ENCODE results near the gene APIP.
"Not testable (repeated sequence)": the region's sequence is repeated elsewhere in the genome, so short reads cannot be mapped to it uniquely, and the experiment has no call there.

The APIP gene

GRCh38 chr11:34904421-34904955 is 11.7 kb downstream of the APIP start:
- H3K4me3 ChIP-seq (replicated peaks in 1 of 2; ENCODE audit: low read depth in 2 of 2, low read length in 2 of 2), result no peak overlapping the region
- TF ChIP-seq CTCF (IDR thresholded peaks at IDR 0.05; ENCODE audit: low read depth, low read length), result no peak
- peak; percentile 13 to 28 for DNase-seq (ENCODE audit: low read depth in 2 of 2)

GRCh38 chr11:34899633-34900016 is 16.6 kb downstream of the APIP start:
- peak in 1 of 2 donors; percentile 3 for DNase-seq (ENCODE audit: low read depth in 2 of 2)
- TF ChIP-seq CTCF (IDR thresholded peaks at IDR 0.05; ENCODE audit: low read depth, low read length), result no peak
- H3K4me3 ChIP-seq (replicated peaks in 1 of 2; ENCODE audit: low read depth in 2 of 2, low read length in 2 of 2), result no peak overlapping the region

DNA sequence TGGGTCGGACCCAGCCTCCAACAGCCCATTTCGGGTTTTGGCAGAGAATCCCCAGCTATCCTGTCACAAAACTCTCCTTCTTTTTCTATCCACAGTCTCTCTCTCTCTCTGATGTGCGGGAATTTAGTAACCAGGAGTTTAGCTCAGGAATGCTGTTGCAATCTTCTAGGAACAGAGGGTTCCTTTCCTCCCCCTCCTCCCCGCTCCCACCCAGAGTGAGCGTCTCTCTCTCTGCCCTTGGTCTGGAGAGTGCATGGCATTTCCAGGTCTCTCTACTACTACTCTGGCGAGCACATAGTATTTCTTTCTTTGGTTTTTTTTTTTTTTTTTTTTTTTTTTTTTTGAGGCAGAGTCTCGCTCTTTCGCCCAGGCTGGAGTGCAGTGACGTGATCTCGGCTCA is 17.7 kb downstream of the APIP start:
- DNase-seq (ENCODE audit: low read depth in 2 of 2), result no peak
- TF ChIP-seq CTCF (IDR thresholded peaks at IDR 0.05; ENCODE audit: low read depth, low read length), result no peak
- no peak overlapping the region for H3K4me3 ChIP-seq (replicated peaks in 1 of 2; ENCODE audit: low read depth in 2 of 2, low read length in 2 of 2)

DNA sequence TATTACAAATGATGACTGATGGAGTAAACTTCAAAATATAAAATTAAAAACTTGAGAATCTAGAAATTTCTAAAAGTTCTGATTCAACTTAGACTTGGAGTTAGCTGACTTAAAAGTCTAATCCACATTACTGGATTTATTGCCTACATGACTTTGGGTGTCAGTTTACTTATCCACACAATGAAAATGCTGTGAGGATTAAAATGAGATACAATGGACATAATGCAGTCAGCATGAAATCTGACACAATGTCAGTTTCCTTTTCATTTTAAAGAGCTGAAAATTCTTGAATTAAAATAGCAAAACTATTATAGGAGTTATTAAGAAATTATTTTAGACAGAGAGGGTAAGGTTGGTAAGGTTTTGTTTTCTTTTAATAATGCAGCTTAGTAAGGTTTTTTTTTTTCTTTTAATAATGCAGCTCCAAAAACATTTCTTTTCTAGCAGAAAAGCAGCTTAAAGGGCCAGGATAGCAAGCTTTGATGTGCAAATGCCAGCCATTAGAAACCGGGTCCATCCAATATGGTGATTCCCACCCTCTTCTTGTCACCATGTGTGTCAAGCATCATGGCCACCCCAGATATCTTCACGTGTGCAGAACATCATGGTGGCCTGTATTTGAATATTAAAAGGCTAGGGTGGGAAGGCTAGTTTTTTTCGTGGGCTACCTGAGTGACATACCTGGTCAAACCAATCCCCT is 18.9 kb downstream of the APIP start:
- no peak for TF ChIP-seq CTCF (IDR thresholded peaks at IDR 0.05; ENCODE audit: low read depth, low read length)
- DNase-seq (ENCODE audit: low read depth in 2 of 2), result no peak
- no peak overlapping the region for H3K4me3 ChIP-seq (replicated peaks in 1 of 2; ENCODE audit: low read depth in 2 of 2, low read length in 2 of 2)

- not testable (repeated sequence) for DNase-seq (ENCODE audit: low read depth in 2 of 2); H3K4me3 ChIP-seq (replicated peaks in 1 of 2; ENCODE audit: low read depth in 2 of 2, low read length in 2 of 2)
Observed at GRCh38 chr11:34896191-34896590, 20.0 kb downstream of the APIP start.

GRCh38 chr11:34893416-34893815 is 22.8 kb downstream of the APIP start:
- no peak for TF ChIP-seq CTCF (IDR thresholded peaks at IDR 0.05; ENCODE audit: low read depth, low read length)
- H3K4me3 ChIP-seq (replicated peaks in 1 of 2; ENCODE audit: low read depth in 2 of 2, low read length in 2 of 2), result no peak overlapping the region
- no peak for DNase-seq (ENCODE audit: low read depth in 2 of 2)

DNA sequence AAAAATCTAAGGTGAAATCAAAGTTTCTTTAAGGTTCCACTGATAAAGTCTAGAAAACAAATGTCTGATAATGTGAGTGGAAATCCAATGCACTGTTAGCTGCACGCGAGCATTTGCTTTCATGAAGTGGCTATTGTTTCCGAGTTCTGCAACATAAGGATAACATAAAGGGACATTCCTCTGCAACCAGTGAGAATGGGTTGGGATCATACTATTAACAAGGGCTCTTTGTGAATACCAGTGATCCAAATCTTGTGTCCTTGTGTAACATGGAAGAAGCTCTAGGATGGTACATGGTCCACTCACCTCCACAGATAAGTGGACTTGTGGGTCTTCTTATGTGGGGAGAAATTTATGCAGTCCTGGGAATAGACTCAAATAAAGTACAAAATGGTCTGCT is 24.6 kb downstream of the APIP start:
- DNase-seq (ENCODE audit: low read depth in 2 of 2), result no peak
- no peak overlapping the region for H3K4me3 ChIP-seq (replicated peaks in 1 of 2; ENCODE audit: low read depth in 2 of 2, low read length in 2 of 2)
- TF ChIP-seq CTCF (IDR thresholded peaks at IDR 0.05; ENCODE audit: low read depth, low read length), result no peak
